Nephron (organoid): ENCODE measurements around the gene SLC9A9.
"Not testable (repeated sequence)": the region's sequence is repeated elsewhere in the genome, so short reads cannot be mapped to it uniquely, and the experiment has no call there.

ENCODE experiments used
- H3K27ac Mint-ChIP-seq, 3 experiments: 2 replicates each; pipeline ENCODE4 v1.8.0; 2020; ENCODE audit warnings: mixed read lengths in 3 of 3, mild to moderate bottlenecking in 2 of 3, moderate library complexity in 1 of 3
- H3K27me3 Mint-ChIP-seq: 2 replicates; pipeline ENCODE4 v1.8.0; 2021; ENCODE audit warnings: low read depth, mild to moderate bottlenecking, moderate library complexity, mixed read lengths
- H3K36me3 Mint-ChIP-seq: 2 replicates; pipeline ENCODE4 v1.8.0; 2020; ENCODE audit warnings: low read depth, mixed read lengths
- H3K4me1 Mint-ChIP-seq: 2 replicates; pipeline ENCODE4 v1.8.0; 2020; ENCODE audit warnings: mixed read lengths
- H3K4me3 Mint-ChIP-seq, 3 experiments: 2 replicates each; pipeline ENCODE4 v1.8.0; 2020; ENCODE audit warnings: mild to moderate bottlenecking in 3 of 3, mixed read lengths in 3 of 3, moderate library complexity in 2 of 3
- H3K9me3 Mint-ChIP-seq: 2 replicates; pipeline ENCODE4 v1.8.0; 2020; ENCODE audit warnings: mixed read lengths
- TF ChIP-seq, protein P1 (sequence below), 3 experiments: fragments of 200-600 bp; sonication (generic); IDR thresholded peaks; one replicate each; pipeline ENCODE4 v1.5.0; 2021; ENCODE audit warnings: antibody characterized with exemption in 3 of 3; ENCODE audit not compliant: unreplicated experiment in 3 of 3

SLC9A9 gene

DNA sequence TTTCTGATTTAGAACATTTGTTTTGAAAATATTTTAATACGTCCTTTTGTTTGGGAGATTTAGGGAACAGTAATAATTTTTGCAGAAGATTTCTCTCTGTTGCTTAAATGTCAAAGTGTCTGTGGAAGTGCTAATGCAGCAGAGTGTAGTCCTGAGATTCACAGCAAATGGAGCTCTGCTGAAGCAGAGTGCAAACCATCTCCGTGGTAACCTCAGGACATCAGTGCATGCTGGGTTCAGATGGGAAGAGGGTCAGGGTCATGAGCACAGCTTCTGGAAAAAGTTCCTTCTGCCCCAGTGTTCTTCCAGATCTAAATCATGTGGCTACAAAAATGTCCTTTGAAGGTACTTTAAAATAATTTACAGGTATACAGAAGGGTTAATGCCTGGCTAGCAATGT, 39.9 kb upstream of the SLC9A9 start:
- Mint-ChIP-seq H3K4me3 (no peak overlapping the region), H3K4me1 (peaks cover 23% of the 10 kb centered on the region), H3K27ac (no peak overlapping the region), H3K36me3 (no peaks in the 10 kb centered on the region), H3K9me3 (no peaks in the 10 kb centered on the region), H3K27me3 (peaks cover 8% of the 10 kb centered on the region)
- TF ChIP-seq, protein P1, sequence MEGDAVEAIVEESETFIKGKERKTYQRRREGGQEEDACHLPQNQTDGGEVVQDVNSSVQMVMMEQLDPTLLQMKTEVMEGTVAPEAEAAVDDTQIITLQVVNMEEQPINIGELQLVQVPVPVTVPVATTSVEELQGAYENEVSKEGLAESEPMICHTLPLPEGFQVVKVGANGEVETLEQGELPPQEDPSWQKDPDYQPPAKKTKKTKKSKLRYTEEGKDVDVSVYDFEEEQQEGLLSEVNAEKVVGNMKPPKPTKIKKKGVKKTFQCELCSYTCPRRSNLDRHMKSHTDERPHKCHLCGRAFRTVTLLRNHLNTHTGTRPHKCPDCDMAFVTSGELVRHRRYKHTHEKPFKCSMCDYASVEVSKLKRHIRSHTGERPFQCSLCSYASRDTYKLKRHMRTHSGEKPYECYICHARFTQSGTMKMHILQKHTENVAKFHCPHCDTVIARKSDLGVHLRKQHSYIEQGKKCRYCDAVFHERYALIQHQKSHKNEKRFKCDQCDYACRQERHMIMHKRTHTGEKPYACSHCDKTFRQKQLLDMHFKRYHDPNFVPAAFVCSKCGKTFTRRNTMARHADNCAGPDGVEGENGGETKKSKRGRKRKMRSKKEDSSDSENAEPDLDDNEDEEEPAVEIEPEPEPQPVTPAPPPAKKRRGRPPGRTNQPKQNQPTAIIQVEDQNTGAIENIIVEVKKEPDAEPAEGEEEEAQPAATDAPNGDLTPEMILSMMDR (IDR thresholded peaks at IDR 0.05; ENCODE audit: unreplicated experiment in 3 of 3) = no peak

DNA sequence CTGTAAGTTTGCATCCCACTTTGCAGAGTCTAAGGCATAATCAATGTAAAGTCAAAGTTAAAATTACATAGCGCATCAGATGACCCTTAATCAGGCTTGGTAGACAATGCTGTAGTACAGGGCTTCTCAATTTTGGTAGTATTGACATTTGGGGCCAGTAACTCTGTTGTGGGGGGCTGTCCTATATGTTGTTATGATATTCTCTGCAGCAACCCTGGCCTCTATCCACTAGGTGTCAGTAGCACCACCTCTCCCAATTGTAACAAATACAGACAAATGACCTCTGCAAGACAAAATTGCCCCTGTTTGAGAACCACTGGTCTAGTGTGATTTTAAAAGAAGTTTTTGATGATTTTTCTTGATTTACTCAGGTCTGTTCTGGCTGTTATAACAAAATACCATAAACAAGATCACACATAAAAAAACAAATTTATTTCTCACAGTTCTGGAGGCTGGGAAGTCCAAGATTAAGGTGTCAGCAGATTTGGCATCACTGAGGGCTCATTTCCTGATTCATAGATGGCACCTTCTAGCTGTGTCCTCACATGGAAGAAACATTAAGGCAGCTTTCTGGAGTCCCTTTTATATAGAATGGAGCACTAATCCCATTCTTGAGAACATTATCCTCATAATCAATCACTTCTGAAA, 37.6 kb upstream of the SLC9A9 start:
- H3K27ac Mint-ChIP-seq = no peak overlapping the region
- no peaks in the 10 kb centered on the region for H3K36me3 Mint-ChIP-seq
- H3K4me1 Mint-ChIP-seq = peaks cover 9% of the 10 kb centered on the region
- H3K27me3 Mint-ChIP-seq = peaks cover 8% of the 10 kb centered on the region
- no peaks in the 10 kb centered on the region for H3K9me3 Mint-ChIP-seq
- TF ChIP-seq, protein P1 (IDR thresholded peaks at IDR 0.05; ENCODE audit: unreplicated experiment in 3 of 3) = peak; percentile 48 to 52 (median 50)
- H3K4me3 Mint-ChIP-seq = no peak overlapping the region

DNA sequence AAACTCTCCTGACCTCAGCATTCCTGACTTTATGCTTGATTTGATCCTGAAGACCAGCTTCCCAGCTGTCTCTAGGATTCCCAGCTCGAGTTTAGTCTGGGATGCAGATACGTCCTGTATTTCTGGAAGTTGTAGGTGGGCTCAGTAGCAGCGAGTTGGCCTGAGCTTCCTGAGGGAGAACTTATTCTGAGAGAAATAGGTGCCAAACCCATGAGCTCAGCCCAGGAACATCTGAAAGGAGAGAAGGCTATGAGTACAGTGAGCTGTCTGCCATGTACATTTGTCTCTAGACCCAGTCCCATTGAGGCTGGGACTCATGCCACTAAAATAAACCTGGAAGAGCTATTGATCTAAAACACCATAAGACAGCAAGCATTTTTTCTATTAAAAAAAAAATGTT, 36.6 kb upstream of the SLC9A9 start:
- TF ChIP-seq, protein P1 (IDR thresholded peaks at IDR 0.05; ENCODE audit: unreplicated experiment in 3 of 3) = no peak
- Mint-ChIP-seq H3K9me3 (no peaks in the 10 kb centered on the region), H3K27me3 (peaks cover 8% of the 10 kb centered on the region), H3K36me3 (no peaks in the 10 kb centered on the region), H3K4me1 (peaks cover 9% of the 10 kb centered on the region), H3K27ac (no peak overlapping the region), H3K4me3 (no peak overlapping the region)

DNA sequence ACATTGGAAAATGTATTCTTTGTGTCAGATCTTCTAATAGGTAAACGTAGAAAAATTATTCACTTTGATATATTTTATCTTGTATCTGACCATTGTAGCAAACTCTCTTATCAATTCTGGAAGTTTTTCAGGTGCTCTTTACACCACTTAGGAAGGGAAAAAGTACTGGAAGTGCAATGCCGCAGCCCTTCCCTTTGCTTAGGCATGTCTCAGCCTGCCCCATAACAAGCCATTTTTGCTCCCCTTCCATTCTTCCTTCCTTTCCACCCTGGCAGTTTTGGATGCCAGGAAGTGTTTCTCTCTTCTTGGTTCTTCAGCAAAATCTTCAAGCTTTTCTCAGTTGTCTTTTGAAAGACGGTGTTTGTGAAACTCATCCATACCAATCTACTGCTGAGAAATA, 34.9 kb upstream of the SLC9A9 start:
- H3K36me3 Mint-ChIP-seq = no peaks in the 10 kb centered on the region
- H3K27ac Mint-ChIP-seq = no peak overlapping the region
- H3K9me3 Mint-ChIP-seq = no peaks in the 10 kb centered on the region
- H3K27me3 Mint-ChIP-seq = peaks cover 8% of the 10 kb centered on the region
- TF ChIP-seq, protein P1 (IDR thresholded peaks at IDR 0.05; ENCODE audit: unreplicated experiment in 3 of 3) = no peak
- H3K4me1 Mint-ChIP-seq = peaks cover 9% of the 10 kb centered on the region
- H3K4me3 Mint-ChIP-seq = no peak overlapping the region

DNA sequence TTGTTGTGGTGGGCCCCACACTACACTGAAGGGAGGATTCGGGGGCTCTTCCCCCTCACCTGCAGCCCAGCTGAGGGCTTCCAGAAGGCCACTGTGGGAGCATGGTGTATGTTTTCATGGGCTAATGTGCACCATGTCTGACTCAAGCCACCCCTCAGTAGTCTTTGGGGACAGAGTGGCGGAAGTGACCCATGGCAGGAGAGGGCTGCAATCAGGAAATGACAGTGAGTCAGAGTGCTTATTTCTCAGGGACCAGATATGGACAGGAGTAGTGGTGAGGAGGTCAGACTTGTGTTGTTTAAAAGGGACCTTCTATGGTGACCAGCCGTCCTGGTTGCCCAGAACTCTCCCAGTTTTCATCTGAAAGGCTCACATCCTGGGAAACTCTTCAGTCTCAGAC, 32.8 kb upstream of the SLC9A9 start:
- Mint-ChIP-seq H3K4me3 (no peak overlapping the region), H3K4me1 (peaks cover 9% of the 10 kb centered on the region), H3K27me3 (peaks cover 8% of the 10 kb centered on the region), H3K27ac (no peak overlapping the region), H3K9me3 (no peaks in the 10 kb centered on the region), H3K36me3 (no peaks in the 10 kb centered on the region)
- TF ChIP-seq, protein P1 (IDR thresholded peaks at IDR 0.05; ENCODE audit: unreplicated experiment in 3 of 3) = no peak

DNA sequence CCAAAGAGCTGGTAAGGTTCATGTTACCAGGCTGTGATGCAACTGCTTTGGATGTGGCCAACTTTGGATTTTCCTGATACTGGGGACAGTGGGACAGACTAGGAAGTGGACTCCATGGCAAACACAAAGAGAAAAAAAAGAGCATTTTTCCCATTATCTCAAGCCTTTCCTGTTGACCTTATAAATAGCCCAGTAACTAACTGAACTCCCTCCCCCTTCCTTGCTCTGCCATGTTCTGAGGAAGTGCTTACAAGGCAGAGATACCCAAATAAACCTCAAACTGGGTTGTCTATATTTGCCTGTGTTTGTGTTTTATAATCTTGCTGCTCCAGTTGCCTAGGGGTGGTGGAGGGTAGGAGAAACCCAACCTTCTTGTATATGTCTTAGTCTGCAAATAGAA, 27.3 kb upstream of the SLC9A9 start:
- no peak overlapping the region for H3K4me3 Mint-ChIP-seq
- no peaks in the 10 kb centered on the region for H3K4me1 Mint-ChIP-seq
- TF ChIP-seq, protein P1 (IDR thresholded peaks at IDR 0.05; ENCODE audit: unreplicated experiment in 3 of 3) = no peak
- no peaks in the 10 kb centered on the region for H3K9me3 Mint-ChIP-seq
- no peaks in the 10 kb centered on the region for H3K27me3 Mint-ChIP-seq
- H3K36me3 Mint-ChIP-seq = no peaks in the 10 kb centered on the region
- no peak overlapping the region for H3K27ac Mint-ChIP-seq

DNA sequence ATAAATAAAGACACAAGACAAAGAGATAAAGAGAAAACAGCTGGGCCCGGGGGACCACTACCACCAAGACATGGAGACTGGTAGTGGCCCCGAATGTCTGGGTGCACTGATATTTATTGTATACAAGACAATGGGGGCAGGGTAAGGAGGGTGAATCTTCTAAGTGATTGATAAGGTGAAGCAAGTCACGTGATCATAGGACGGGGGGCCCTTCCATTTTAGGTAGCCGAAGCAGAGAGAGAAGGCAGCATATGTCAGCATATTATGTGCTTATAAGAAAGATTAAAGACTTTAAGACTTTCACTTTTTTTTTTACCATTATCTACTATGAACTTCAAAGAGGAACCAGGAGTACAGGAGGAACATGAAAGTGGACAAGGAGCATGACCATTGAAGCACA, 25.3 kb upstream of the SLC9A9 start:
- not testable (repeated sequence) for H3K4me1 Mint-ChIP-seq, H3K4me3 Mint-ChIP-seq, H3K27me3 Mint-ChIP-seq, H3K36me3 Mint-ChIP-seq, H3K27ac Mint-ChIP-seq, H3K9me3 Mint-ChIP-seq
